Liver (tissue), 9 donors: ENCODE data around the gene MEIOB. TPM values are rescaled to one million over a fixed set of nuclear protein-coding genes. Genes with fewer than 3 reads are reported as not detected.
A peak's percentile ranks its signal among the peaks of the same experiment; 100 is the strongest.

Source experiments
- DNase-seq: peaks from one replicate; pipeline ENCODE4 v3.0.0-alpha.2; 2017; ENCODE audit warnings: low spot score
- H3K27ac ChIP-seq, 2 donors: one replicate each; pipeline ENCODE4 v1.7.0; 2013; ENCODE audit warnings: inconsistent platforms in 2 of 2, low read length in 2 of 2, control low read depth in 1 of 2, low read depth in 1 of 2, mild to moderate bottlenecking in 1 of 2
- H3K27me3 ChIP-seq, 4 donors: one replicate each; pipeline versions ENCODE4 v1.6.1 to v1.7.0; 2013; ENCODE audit warnings: low read length in 3 of 4, inconsistent platforms in 1 of 4, mild to moderate bottlenecking in 1 of 4, moderate library complexity in 1 of 4; ENCODE audit not compliant: control insufficient read depth in 4 of 4, insufficient read depth in 4 of 4
- H3K36me3 ChIP-seq, 4 donors: one replicate each; pipeline versions ENCODE4 v1.6.1 to v1.7.0; 2013; ENCODE audit warnings: low read length in 3 of 4, mild to moderate bottlenecking in 3 of 4, low read depth in 1 of 4, moderate library complexity in 1 of 4; ENCODE audit not compliant: control insufficient read depth in 4 of 4, insufficient read depth in 3 of 4
- H3K4me1 ChIP-seq, 4 donors: one replicate each; pipeline versions ENCODE4 v1.6.1 to v1.7.0; 2013; ENCODE audit warnings: low read length in 3 of 4, mild to moderate bottlenecking in 3 of 4, moderate library complexity in 1 of 4; ENCODE audit not compliant: control insufficient read depth in 4 of 4, insufficient read depth in 4 of 4
- H3K4me3 ChIP-seq, 3 donors: one replicate each; pipeline versions ENCODE4 v1.6.1 to v1.7.0; 2013; ENCODE audit warnings: low read length in 3 of 3, control low read depth in 1 of 3, low read depth in 1 of 3, mild to moderate bottlenecking in 1 of 3
- H3K9ac ChIP-seq, 2 donors: one replicate each; pipeline ENCODE4 v1.7.0; 2013; ENCODE audit warnings: low read length in 2 of 2, mild to moderate bottlenecking in 2 of 2, moderate library complexity in 2 of 2, control low read depth in 1 of 2, low read depth in 1 of 2
- H3K9me3 ChIP-seq, 4 donors: one replicate each; pipeline versions ENCODE4 v1.6.1 to v1.7.0; 2013; ENCODE audit warnings: low read length in 3 of 4; ENCODE audit not compliant: control insufficient read depth in 4 of 4
- CTCF ChIP-seq: fragments of 150-350 bp; IDR thresholded peaks from 2 replicates; pipeline ENCODE4 v1.5.1; 2017; ENCODE audit warnings: improper control_type of control experiment, low read depth, low read length; ENCODE audit not compliant: missing input control
- EGR1 ChIP-seq, 2 donors: IDR thresholded peaks; 2 replicates each; pipeline ENCODE4 v1.6.1; 2016 to 2018; ENCODE audit warnings: antibody characterized with exemption in 2 of 2, low read depth in 2 of 2
- FOXA2 ChIP-seq: IDR thresholded peaks from 2 replicates; pipeline ENCODE4 v1.6.1; 2016; ENCODE audit warnings: antibody characterized with exemption
- HNF4A ChIP-seq, 2 donors: conservative IDR thresholded peaks; 2 replicates each; pipeline ENCODE4 v1.6.1; 2016; ENCODE audit warnings: antibody characterized with exemption in 2 of 2, mild to moderate bottlenecking in 2 of 2
- JUND ChIP-seq, 2 donors: IDR thresholded peaks; 2 replicates each; pipeline ENCODE4 v1.6.1; 2016; ENCODE audit warnings: antibody characterized with exemption in 2 of 2
- MAX ChIP-seq: IDR thresholded peaks from 2 replicates; pipeline ENCODE4 v1.6.1; 2016; ENCODE audit warnings: antibody characterized with exemption
- NR2F2 ChIP-seq: IDR thresholded peaks from 2 replicates; pipeline ENCODE4 v1.6.1; 2016; ENCODE audit warnings: antibody characterized with exemption
- RAD21 ChIP-seq, 2 donors: IDR thresholded peaks; 2 replicates each; pipeline ENCODE4 v1.6.1; 2016; ENCODE audit warnings: antibody characterized with exemption in 2 of 2, mild to moderate bottlenecking in 2 of 2
- REST ChIP-seq: IDR thresholded peaks from 2 replicates; pipeline ENCODE4 v1.6.1; 2016; ENCODE audit warnings: antibody characterized with exemption, mild to moderate bottlenecking
- RXRA ChIP-seq, 2 donors: IDR thresholded peaks; 2 replicates each; pipeline ENCODE4 v1.6.1; 2017 to 2018; ENCODE audit warnings: antibody characterized with exemption in 2 of 2, mild to moderate bottlenecking in 1 of 2
- SP1 ChIP-seq: IDR thresholded peaks from 2 replicates; pipeline ENCODE4 v1.6.1; 2018; ENCODE audit warnings: antibody characterized with exemption, mild to moderate bottlenecking
- TAF1 ChIP-seq: conservative IDR thresholded peaks from 2 replicates; pipeline ENCODE4 v1.6.1; 2016; ENCODE audit warnings: antibody characterized with exemption, mild to moderate bottlenecking
- ZBTB33 ChIP-seq: IDR thresholded peaks from 2 replicates; pipeline ENCODE4 v1.6.1; 2016; ENCODE audit warnings: antibody characterized with exemption
- WGBS: extraction: QIAGEN DNeasy Blood & Tissue Kit; methylation state at CpG from one replicate; pipeline ENCODE4 v1.1.7; 2013; 5-methylcytosine and 5-hydroxymethylcytosine counted together
- polyA plus RNA-seq, 2 donors: library from polyadenylated mRNA; stranded (reverse) in 1 of 2; unstranded in 1 of 2; fragments of 200-250 nt in 1 of 2; fragments of >200 nt in 1 of 2; fragmentation: Nextera tagmentation in 1 of 2; extraction: Ambion mirVana in 1 of 2; gene quantifications; one replicate each; pipeline versions ENCODE4 v1.2.1 to v1.2.3, GENCODE V29; 2013 to 2015
- total RNA-seq, 2 donors: library from RNA; depleted of rRNA; stranded (reverse); fragments of >200 nt; gene quantifications; one replicate each; pipeline ENCODE4 v1.2.3, GENCODE V29; 2014
- donor health status: healthy.
- donor health status: healthy.
- donor health status: healthy.
- donor health status: healthy.
- donor health status: healthy.

MEIOB gene
- total and polyA plus RNA-seq, 4 donors: 0.33 to 2.2 TPM; not detected in 2

GRCh38 chr16:1906055-1906845 lies 34.3 kb upstream of the MEIOB start:
- no peak overlapping the region for H3K9ac ChIP-seq
- TF ChIP-seq HNF4A (conservative IDR thresholded peaks at IDR 0.05): no peak
- TF ChIP-seq CTCF: no peak
- no peak for TF ChIP-seq ZBTB33
- no peak for TF ChIP-seq MAX
- TF ChIP-seq EGR1 (IDR thresholded peaks at IDR 0.05; ENCODE audit: low read depth in 2 of 2): no peak
- TF ChIP-seq RAD21 (IDR thresholded peaks at IDR 0.05): no peak
- no peak for TF ChIP-seq SP1
- no peak for TF ChIP-seq RXRA (IDR thresholded peaks at IDR 0.05)
- TF ChIP-seq REST: no peak
- no peaks in the 10 kb centered on the region for H3K9me3 ChIP-seq
- no peaks in the 10 kb centered on the region for H3K27me3 ChIP-seq
- no peak overlapping the region for H3K4me3 ChIP-seq
- no peak for DNase-seq
- no peaks in the 10 kb centered on the region for H3K36me3 ChIP-seq
- no peaks in the 10 kb centered on the region for H3K4me1 ChIP-seq
- no peak overlapping the region for H3K27ac ChIP-seq
- 61% methylated on average over 31 of the region's 31 CpGs for WGBS

GRCh38 chr16:1903845-1904840 lies 32.2 kb upstream of the MEIOB start:
- TF ChIP-seq NR2F2: peak; percentile 18
- TF ChIP-seq JUND (IDR thresholded peaks at IDR 0.05): no peak
- no peak for TF ChIP-seq RAD21 (IDR thresholded peaks at IDR 0.05)
- TF ChIP-seq EGR1 (IDR thresholded peaks at IDR 0.05; ENCODE audit: low read depth in 2 of 2): no peak
- TF ChIP-seq RXRA (IDR thresholded peaks at IDR 0.05): no peak
- no peak for TF ChIP-seq REST
- no peak for TF ChIP-seq FOXA2
- no peak for TF ChIP-seq TAF1
- Histone ChIP-seq H3K4me1 (peaks cover 0 to 8% (median 4%) of the 10 kb centered on the region in 4 donors), H3K27me3 (no peaks in the 10 kb centered on the region), H3K36me3 (no peaks in the 10 kb centered on the region), H3K4me3 (no peak overlapping the region), H3K27ac (no peak overlapping the region), H3K9ac (no peak overlapping the region), H3K9me3 (no peaks in the 10 kb centered on the region)
- 85% methylated on average over 22 of the region's 22 CpGs for WGBS
- no peak for DNase-seq
